Pancreas (tissue), 10 donors: ENCODE measurements around the gene OCA2. TPM values are rescaled to one million over a fixed set of nuclear protein-coding genes. Genes with fewer than 3 reads are reported as not detected.

Experiments used
- ATAC-seq, 4 donors: fragments of 200-7000 bp; cut with Tn5 transposase; one replicate each; pipeline versions ENCODE4 v1.8.0 to v1.9.1; 2020; ENCODE audit warnings: mild to moderate bottlenecking in 4 of 4, moderate library complexity in 4 of 4
- DNase-seq, 6 donors: peaks; one replicate each; pipeline ENCODE4 v3.0.0-alpha.2; 2020
- FAIRE-seq: peaks from 2 replicates; lab custom pipeline; 2012; peaks lifted over from hg19 to GRCh38; lab: Jason Lieb, UNC
- H3K27ac ChIP-seq, 4 donors: fragments of 200-600 bp; sonication (generic); 1 replicate in 3 of 4; 2 replicates in 1 of 4; pipeline versions ENCODE4 v1.5.0 to v1.8.0; 2020
- H3K27me3 ChIP-seq, 4 donors: fragments of 200-600 bp; one replicate each; pipeline ENCODE4 v1.8.0; 2021
- H3K36me3 ChIP-seq, 3 donors: fragments of 200-600 bp; sonication (generic) in 1 of 3; one replicate each; pipeline versions ENCODE4 v1.5.0 to v1.8.0; 2020 to 2021
- H3K4me1 ChIP-seq, 3 donors: fragments of 200-600 bp; one replicate each; pipeline ENCODE4 v1.8.0; 2021
- H3K4me3 ChIP-seq, 4 donors: fragments of 200-600 bp; sonication (generic) in 2 of 4; one replicate each; pipeline versions ENCODE4 v1.5.0 to v1.8.0; 2020 to 2021
- H3K9me3 ChIP-seq, 4 donors: fragments of 200-600 bp; one replicate each; pipeline ENCODE4 v1.8.0; 2021
- WGBS, 2 donors: extraction: QIAGEN DNeasy Blood & Tissue Kit; methylation state at CpG; one replicate each; pipeline ENCODE4 v1.1.7; 2013; 5-methylcytosine and 5-hydroxymethylcytosine counted together
- intact Hi-C, 3 donors: fragments of 100-400 bp; cut with DNase I; formaldehyde crosslinking; loops; one replicate each; pipeline versions ENCODE4 v1.11.1 to v1.14.2; 2022
- polyA plus RNA-seq, 2 donors: library from polyadenylated mRNA; stranded (reverse); fragments of 200-250 nt; gene quantifications; one replicate each; pipeline ENCODE4 v1.2.3, GENCODE V29; 2013
- total RNA-seq, 6 donors: library from RNA; stranded (reverse); fragmentation: NEBNext Ultra II Directional in 4 of 6; extraction: Animal tissue kit (Norgen Biotek cat#: 25700) in 4 of 6; gene quantifications; one replicate each; pipeline versions ENCODE4 v1.2.1 to v1.2.4, GENCODE V29; 2021 to 2023
- TF ChIP-seq, protein P1 (sequence below), 4 donors: fragments of 200-600 bp; sonication (generic) in 3 of 4; IDR thresholded peaks; one replicate each; pipeline versions ENCODE4 v1.5.0 to v1.8.0; 2021; ENCODE audit warnings: antibody characterized with exemption in 4 of 4
- donor health status: healthy with polysubstance abuse.
- donor health status: DM: no; HTN: no; CAD: no; lungs with moderate emphysema.
- donor health status: DM: no; HTN: no; CAD: no.
- donor health status: control.
- donor health status: control.
- donor health status: Bipolar disorder and iron deficiency.
- donor health status: DM: yes; HTN: yes; CAD: no.
- donor health status: DM: no; HTN: no; CAD: no.
- donor health status: DM: no; HTN: no; CAD: no.
- donor health status: DM: yes; HTN: yes; CAD: no.

OCA2 gene
- total and polyA plus RNA-seq, 8 donors: 0.12 to 0.31 (median 0.18) TPM; not detected in 4

DNA sequence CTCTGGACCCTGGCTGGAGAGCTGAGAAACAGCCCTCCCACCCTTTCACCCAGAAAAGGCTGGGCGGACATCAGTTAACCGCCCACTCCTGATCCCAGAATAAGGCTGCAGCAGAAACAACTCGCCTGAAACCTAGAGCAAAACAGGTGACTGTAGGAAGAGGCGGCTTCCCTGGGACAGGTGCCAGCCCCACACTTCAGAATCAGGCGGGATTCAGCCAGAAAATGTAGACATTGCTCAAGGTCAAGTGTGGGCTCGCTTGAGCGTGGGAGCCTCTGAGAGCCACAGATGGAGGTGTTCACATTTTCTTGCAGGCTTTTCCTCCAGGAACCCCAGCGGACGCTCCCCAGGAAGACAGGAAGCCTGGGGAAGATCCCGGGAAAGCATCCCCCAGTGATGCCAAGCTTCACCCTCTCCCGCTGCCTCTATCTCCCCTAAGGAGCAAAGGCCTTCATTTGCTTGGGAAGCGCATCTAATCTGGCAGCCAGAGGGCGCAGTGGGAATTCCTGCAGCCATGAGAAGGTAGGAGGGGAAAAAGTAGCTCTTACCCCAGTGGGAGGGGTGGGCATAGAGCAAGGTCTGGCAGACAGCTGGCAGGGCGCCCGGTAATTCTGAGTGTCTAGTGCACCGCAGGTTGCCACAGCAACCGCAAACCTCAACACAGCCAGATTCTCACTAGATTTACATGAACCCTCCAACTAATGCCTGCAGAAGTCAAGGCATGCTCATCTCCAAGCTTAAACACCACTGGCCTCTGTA lies 77.7 kb downstream of the OCA2 start:
- 17 to 18% methylated on average over 17 of the region's 17 CpGs for WGBS, 2 donors
- intact Hi-C loops: no loop called here
- H3K27ac ChIP-seq: no peak overlapping the region

DNA sequence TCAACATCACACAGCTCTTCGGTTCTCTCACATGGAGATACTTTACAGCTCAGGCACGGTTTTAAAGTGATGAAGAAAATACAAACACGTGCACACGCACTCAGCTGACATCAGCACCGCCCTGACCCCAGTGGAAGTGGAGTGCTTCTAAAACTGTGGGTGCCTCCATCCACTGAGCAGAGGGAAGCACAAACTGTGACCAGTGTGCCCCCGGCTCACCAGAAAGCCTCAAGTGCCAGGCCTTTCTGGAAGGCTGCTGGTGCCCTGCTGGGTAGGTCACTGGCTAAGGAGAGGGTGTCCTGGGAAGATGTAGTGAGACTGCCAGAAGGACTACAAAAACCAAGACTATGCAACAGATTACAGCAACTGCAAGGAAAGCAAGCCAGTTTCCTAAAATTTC lies 78.5 kb downstream of the OCA2 start:
- WGBS, 2 donors: 85 to 92% methylated on average over 6 of the region's 6 CpGs
- Histone ChIP-seq H3K27ac (no peak overlapping the region), H3K9me3 (no peaks in the 10 kb centered on the region), H3K27me3 (no peaks in the 10 kb centered on the region), H3K4me1 (no peaks in the 10 kb centered on the region), H3K4me3 (no peak overlapping the region), H3K36me3 (no peaks in the 10 kb centered on the region)
- no peak for FAIRE-seq
- intact Hi-C loops: no loop called here
- no peak for DNase-seq
- ATAC-seq: no peak
- TF ChIP-seq, protein P1, sequence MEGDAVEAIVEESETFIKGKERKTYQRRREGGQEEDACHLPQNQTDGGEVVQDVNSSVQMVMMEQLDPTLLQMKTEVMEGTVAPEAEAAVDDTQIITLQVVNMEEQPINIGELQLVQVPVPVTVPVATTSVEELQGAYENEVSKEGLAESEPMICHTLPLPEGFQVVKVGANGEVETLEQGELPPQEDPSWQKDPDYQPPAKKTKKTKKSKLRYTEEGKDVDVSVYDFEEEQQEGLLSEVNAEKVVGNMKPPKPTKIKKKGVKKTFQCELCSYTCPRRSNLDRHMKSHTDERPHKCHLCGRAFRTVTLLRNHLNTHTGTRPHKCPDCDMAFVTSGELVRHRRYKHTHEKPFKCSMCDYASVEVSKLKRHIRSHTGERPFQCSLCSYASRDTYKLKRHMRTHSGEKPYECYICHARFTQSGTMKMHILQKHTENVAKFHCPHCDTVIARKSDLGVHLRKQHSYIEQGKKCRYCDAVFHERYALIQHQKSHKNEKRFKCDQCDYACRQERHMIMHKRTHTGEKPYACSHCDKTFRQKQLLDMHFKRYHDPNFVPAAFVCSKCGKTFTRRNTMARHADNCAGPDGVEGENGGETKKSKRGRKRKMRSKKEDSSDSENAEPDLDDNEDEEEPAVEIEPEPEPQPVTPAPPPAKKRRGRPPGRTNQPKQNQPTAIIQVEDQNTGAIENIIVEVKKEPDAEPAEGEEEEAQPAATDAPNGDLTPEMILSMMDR (IDR thresholded peaks at IDR 0.05): no peak

More for the DNA sequence above, 77.7 kb downstream of the OCA2 start:
- H3K4me3 ChIP-seq: no peak overlapping the region
- FAIRE-seq (no peak), DNase-seq (peak; percentile 70 to 89 (median 82)), ATAC-seq (peak; percentile 61 to 96 (median 95))
- no peaks in the 10 kb centered on the region for H3K9me3 ChIP-seq
- H3K27me3 ChIP-seq: no peaks in the 10 kb centered on the region
- TF ChIP-seq, protein P1 (IDR thresholded peaks at IDR 0.05): peak in 3 of 4 donors; percentile 33 to 41 (median 36)
- H3K36me3 ChIP-seq: no peaks in the 10 kb centered on the region
- no peaks in the 10 kb centered on the region for H3K4me1 ChIP-seq

DNA sequence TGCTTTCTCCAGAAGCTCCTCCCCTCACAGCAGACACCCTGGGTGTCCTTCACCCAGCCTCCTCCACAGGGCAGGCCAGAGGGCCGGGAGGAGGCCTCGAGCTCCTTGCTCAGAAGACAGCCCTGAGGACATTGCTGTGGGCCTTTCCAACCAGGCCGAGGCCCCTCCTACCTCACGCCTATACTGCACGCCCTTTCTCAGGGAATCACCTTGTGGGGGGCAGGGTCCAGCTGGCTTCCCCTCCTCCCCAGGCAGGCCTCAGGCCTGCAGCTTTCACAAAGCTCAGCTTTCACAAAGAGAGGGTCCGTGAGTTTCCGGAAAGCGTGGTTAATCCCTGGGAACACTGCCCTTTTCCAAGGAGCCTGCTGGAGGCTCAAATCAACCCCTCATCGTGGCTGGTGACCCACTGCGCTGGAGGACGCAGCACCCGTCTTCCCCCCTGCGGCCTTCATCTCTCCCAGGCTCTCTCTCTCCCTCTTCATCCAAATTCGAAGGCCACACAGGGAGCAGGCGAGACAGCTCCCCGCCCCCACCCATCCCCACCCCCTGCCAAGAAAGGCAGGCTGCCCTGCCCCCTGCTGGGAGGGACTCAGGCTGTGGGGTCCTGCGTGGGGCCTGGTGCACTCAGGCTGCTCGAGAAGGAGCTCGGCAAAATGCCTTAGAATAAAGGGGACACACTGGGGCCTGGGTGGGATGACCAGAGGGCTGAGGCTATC lies 79.4 kb downstream of the OCA2 start:
- WGBS, 2 donors: 73 to 79% methylated on average over 19 of the region's 19 CpGs
- Histone ChIP-seq H3K4me1 (no peaks in the 10 kb centered on the region), H3K4me3 (no peak overlapping the region), H3K27me3 (no peaks in the 10 kb centered on the region), H3K36me3 (no peaks in the 10 kb centered on the region), H3K27ac (no peak overlapping the region), H3K9me3 (no peaks in the 10 kb centered on the region)
- TF ChIP-seq, protein P1 (IDR thresholded peaks at IDR 0.05): no peak
- no peak for FAIRE-seq
- no peak for ATAC-seq
- intact Hi-C loops: no loop called here
- DNase-seq: no peak

DNA sequence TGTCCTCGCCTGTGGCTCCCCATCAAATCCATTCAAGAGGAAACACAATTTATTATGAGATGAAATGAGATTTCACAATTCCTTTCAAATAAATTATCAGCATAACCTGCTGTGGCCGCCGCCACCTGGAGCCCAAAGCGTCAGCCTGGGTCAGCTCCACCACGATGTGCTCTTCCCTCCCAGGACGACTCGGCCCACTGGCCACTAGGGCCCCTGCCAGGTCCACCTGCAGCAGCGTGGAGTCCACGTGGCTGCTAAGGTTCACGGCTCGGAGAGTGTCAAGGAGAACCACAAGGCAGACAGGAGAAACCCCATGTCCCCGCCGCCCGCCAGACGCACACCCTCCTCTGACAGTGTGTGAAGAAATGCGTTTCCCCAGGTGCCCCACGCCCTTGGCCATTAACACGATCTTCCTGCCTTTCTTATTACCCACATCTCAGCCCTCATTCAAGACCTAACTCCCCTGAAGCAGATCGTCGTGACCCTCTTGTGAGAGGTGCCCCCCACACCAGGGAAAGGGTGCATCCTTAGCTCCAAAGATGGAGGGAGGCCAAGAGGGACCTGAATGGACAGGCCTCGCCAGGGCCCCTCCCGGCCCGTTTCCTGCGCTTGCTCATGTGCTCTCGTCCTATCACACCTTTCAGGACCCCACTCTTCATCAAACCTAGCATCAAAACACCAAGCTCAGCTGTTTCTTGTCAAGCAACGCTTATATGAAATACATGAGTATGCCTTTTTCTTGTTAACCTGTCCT lies 80.6 kb downstream of the OCA2 start:
- no peaks in the 10 kb centered on the region for H3K4me1 ChIP-seq
- H3K9me3 ChIP-seq: no peaks in the 10 kb centered on the region
- H3K36me3 ChIP-seq: no peaks in the 10 kb centered on the region
- ATAC-seq: no peak
- H3K4me3 ChIP-seq: no peak overlapping the region
- no peak for DNase-seq
- no peak for FAIRE-seq
- WGBS, 2 donors: 76 to 87% methylated on average over 26 of the region's 26 CpGs
- intact Hi-C loops: no loop called here
- TF ChIP-seq, protein P1 (IDR thresholded peaks at IDR 0.05): no peak
- no peak overlapping the region for H3K27ac ChIP-seq
- no peaks in the 10 kb centered on the region for H3K27me3 ChIP-seq
